Astrocyte (in vitro differentiated cells and primary cell): ENCODE results near the gene FOXB1. TPM values are rescaled to one million over a fixed set of nuclear protein-coding genes. Genes with fewer than 3 reads are reported as not detected.
A peak's percentile ranks its signal among the peaks of the same experiment; 100 is the strongest.

Source experiments
- DNase-seq: peaks from one replicate; pipeline ENCODE4 v3.0.0-alpha.2; 2010; ENCODE audit warnings: low read depth
- FAIRE-seq: peaks from 2 replicates; lab custom pipeline; 2011; peaks lifted over from hg19 to GRCh38; lab: Jason Lieb, UNC
- H2AFZ ChIP-seq: 2 replicates; pipeline ENCODE4 v1.6.0; 2012; ENCODE audit warnings: low read depth, low read length, inconsistent platforms
- H3K27ac ChIP-seq: 2 replicates; pipeline ENCODE4 v1.5.1; 2011; ENCODE audit warnings: low read depth, low read length, inconsistent platforms
- H3K27me3 ChIP-seq: 2 replicates; pipeline ENCODE4 v1.6.0; 2011; ENCODE audit warnings: low read length, inconsistent platforms; ENCODE audit not compliant: insufficient read depth
- H3K36me3 ChIP-seq: 2 replicates; pipeline ENCODE4 v1.5.1; 2011; ENCODE audit warnings: low read length, inconsistent platforms; ENCODE audit not compliant: insufficient read depth
- H3K4me1 ChIP-seq: 2 replicates; pipeline ENCODE4 v1.5.1; 2011; ENCODE audit warnings: low read length, inconsistent platforms; ENCODE audit not compliant: insufficient read depth
- H3K4me2 ChIP-seq: 2 replicates; pipeline ENCODE4 v1.6.0; 2012; ENCODE audit warnings: low read length, inconsistent platforms
- H3K4me3 ChIP-seq: 2 replicates; pipeline ENCODE4 v1.5.1; 2011; ENCODE audit warnings: low read depth, mild to moderate bottlenecking, low read length, inconsistent platforms; ENCODE audit not compliant: insufficient read depth
- H3K79me2 ChIP-seq: 2 replicates; pipeline ENCODE4 v1.6.0; 2012; ENCODE audit warnings: mild to moderate bottlenecking, low read length, inconsistent platforms; ENCODE audit not compliant: insufficient read depth
- H3K9ac ChIP-seq: 2 replicates; pipeline ENCODE4 v1.6.0; 2012; ENCODE audit warnings: mild to moderate bottlenecking, low read length, inconsistent platforms
- H3K9me3 ChIP-seq: 2 replicates; pipeline ENCODE4 v1.5.1; 2012; ENCODE audit warnings: low read depth, mild to moderate bottlenecking, low read length, inconsistent platforms; ENCODE audit not compliant: insufficient read depth
- H4K20me1 ChIP-seq: 2 replicates; pipeline ENCODE4 v1.6.0; 2012; ENCODE audit warnings: low read length, inconsistent platforms; ENCODE audit not compliant: insufficient read depth
- H3K27ac Mint-ChIP-seq: one replicate; pipeline ENCODE4 v1.8.0; 2021; ENCODE audit warnings: mild to moderate bottlenecking, mixed read lengths; ENCODE audit not compliant: unreplicated experiment
- H3K27me3 Mint-ChIP-seq: one replicate; pipeline ENCODE4 v1.8.0; 2021; ENCODE audit warnings: low read depth, mixed read lengths; ENCODE audit not compliant: unreplicated experiment
- H3K36me3 Mint-ChIP-seq: one replicate; pipeline ENCODE4 v1.8.0; 2021; ENCODE audit warnings: low read depth, mixed read lengths; ENCODE audit not compliant: unreplicated experiment
- H3K4me1 Mint-ChIP-seq: one replicate; pipeline ENCODE4 v1.8.0; 2021; ENCODE audit warnings: low read depth, mixed read lengths; ENCODE audit not compliant: unreplicated experiment
- H3K4me3 Mint-ChIP-seq: one replicate; pipeline ENCODE4 v1.8.0; 2021; ENCODE audit warnings: mild to moderate bottlenecking, moderate library complexity, mixed read lengths; ENCODE audit not compliant: unreplicated experiment
- H3K9me3 Mint-ChIP-seq: one replicate; pipeline ENCODE4 v1.8.0; 2021; ENCODE audit warnings: mild to moderate bottlenecking, mixed read lengths; ENCODE audit not compliant: unreplicated experiment
- CTCF ChIP-seq: IDR thresholded peaks from 2 replicates; pipeline ENCODE4 v1.5.1; 2011; ENCODE audit warnings: low read depth, mild to moderate bottlenecking, inconsistent platforms, low read length, moderate library complexity; ENCODE audit not compliant: insufficient read depth
- EZH2 ChIP-seq: IDR thresholded peaks from 2 replicates; pipeline ENCODE4 v1.6.1; 2012; ENCODE audit warnings: mild to moderate bottlenecking, low read length, inconsistent platforms; ENCODE audit not compliant: insufficient read depth
- total RNA-seq: library from RNA; stranded (reverse); gene quantifications from 2 replicates; pipeline ENCODE4 v1.2.1, GENCODE V29; 2021

FOXB1 gene
- total RNA-seq, 1 donor from 2014 or later = 1.3 TPM

- Histone ChIP-seq H3K27me3 (peaks cover 3% of the 10 kb centered on the region), H3K4me1 (no peaks in the 10 kb centered on the region), H4K20me1 (no peaks in the 10 kb centered on the region), H3K27ac (no peak overlapping the region), H3K4me3 (no peak overlapping the region), H3K9ac (no peak overlapping the region), H2AFZ (no peak overlapping the region), H3K4me2 (no peak overlapping the region), H3K79me2 (no peaks in the 10 kb centered on the region), H3K9me3 (no peaks in the 10 kb centered on the region), H3K36me3 (no peaks in the 10 kb centered on the region)
- H3K4me3 Mint-ChIP-seq = no peak overlapping the region
- no peak overlapping the region for H3K27ac Mint-ChIP-seq
- H3K27me3 Mint-ChIP-seq = peaks cover 2% of the 10 kb centered on the region
- no peak for FAIRE-seq
- no peaks in the 10 kb centered on the region for H3K9me3 Mint-ChIP-seq
- H3K4me1 Mint-ChIP-seq = peaks cover 5% of the 10 kb centered on the region
- no peak for DNase-seq
- H3K36me3 Mint-ChIP-seq = no peaks in the 10 kb centered on the region
- TF ChIP-seq EZH2 (no peak), CTCF (no peak)
Measured at GRCh38 chr15:60043744-60044435, 39.8 kb downstream of the FOXB1 start.

GRCh38 chr15:60044636-60045270 lies 40.6 kb downstream of the FOXB1 start:
- peaks cover 5% of the 10 kb centered on the region for H3K4me1 Mint-ChIP-seq
- TF ChIP-seq EZH2 (no peak), CTCF (no peak)
- H3K27ac ChIP-seq = no peak overlapping the region
- no peaks in the 10 kb centered on the region for H4K20me1 ChIP-seq
- no peak overlapping the region for H2AFZ ChIP-seq
- DNase-seq (no peak), FAIRE-seq (no peak)
- H3K9ac ChIP-seq = no peak overlapping the region
- no peaks in the 10 kb centered on the region for H3K9me3 ChIP-seq
- no peak overlapping the region for H3K4me3 Mint-ChIP-seq
- no peaks in the 10 kb centered on the region for H3K36me3 ChIP-seq
- no peak overlapping the region for H3K27ac Mint-ChIP-seq
- H3K27me3 ChIP-seq = peaks cover 3% of the 10 kb centered on the region
- H3K27me3 Mint-ChIP-seq = peaks cover 2% of the 10 kb centered on the region
- H3K79me2 ChIP-seq = no peaks in the 10 kb centered on the region
- no peaks in the 10 kb centered on the region for H3K4me1 ChIP-seq
- peaks cover 2% of the 10 kb centered on the region for H3K9me3 Mint-ChIP-seq
- H3K4me3 ChIP-seq = no peak overlapping the region
- H3K4me2 ChIP-seq = no peak overlapping the region
- no peaks in the 10 kb centered on the region for H3K36me3 Mint-ChIP-seq

GRCh38 chr15:60047701-60048100 lies 43.6 kb downstream of the FOXB1 start:
- Histone ChIP-seq H3K79me2 (no peaks in the 10 kb centered on the region), H4K20me1 (no peaks in the 10 kb centered on the region), H3K36me3 (no peaks in the 10 kb centered on the region), H3K9ac (no peak overlapping the region), H3K4me2 (no peak overlapping the region), H3K9me3 (no peaks in the 10 kb centered on the region), H3K27ac (no peak overlapping the region), H3K4me3 (no peak overlapping the region), H3K27me3 (no peaks in the 10 kb centered on the region), H3K4me1 (no peaks in the 10 kb centered on the region), H2AFZ (no peak overlapping the region)
- Mint-ChIP-seq H3K9me3 (peaks cover 11% of the 10 kb centered on the region), H3K4me3 (no peak overlapping the region), H3K27ac (no peak overlapping the region), H3K36me3 (no peaks in the 10 kb centered on the region), H3K4me1 (no peaks in the 10 kb centered on the region), H3K27me3 (peaks cover 2% of the 10 kb centered on the region)
- FAIRE-seq = no peak
- TF ChIP-seq EZH2 (no peak), CTCF (no peak)
- peak; percentile 8 for DNase-seq
